HG02852 (cell line): ENCODE measurements around the gene STRN3.
"Not testable (repeated sequence)": the region's sequence is repeated elsewhere in the genome, so short reads cannot be mapped to it uniquely, and the experiment has no call there.

ENCODE experiments used
- ATAC-seq: cut with Tn5 transposase; IDR thresholded peaks from one replicate; pipeline ENCODE4 v1.9.1; 2021; ENCODE audit warnings: mild to moderate bottlenecking, moderate library complexity; ENCODE audit not compliant: unreplicated experiment

Gene STRN3

GRCh38 chr14:31026077-31026449 is at the start of gene STRN3:
Gene STRN3 (minus strand): TSS chr14:31026379. CDS start chr14:31026185, 194 bp downstream.
- ATAC-seq = no peak

- ATAC-seq = no peak
Observed at GRCh38 chr14:31075144-31075543, 49.0 kb upstream of the STRN3 start.

- ATAC-seq = no peak
Observed at GRCh38 chr14:31071151-31071550, 45.0 kb upstream of the STRN3 start.

- ATAC-seq = no peak
Observed at GRCh38 chr14:31070431-31070830, 44.3 kb upstream of the STRN3 start.

- ATAC-seq = no peak
Observed at GRCh38 chr14:31069343-31069742, 43.2 kb upstream of the STRN3 start.

GRCh38 chr14:31068235-31068634 is 42.1 kb upstream of the STRN3 start:
- no peak for ATAC-seq

- ATAC-seq = not testable (repeated sequence)
Observed at GRCh38 chr14:31062908-31063307, 36.7 kb upstream of the STRN3 start.

GRCh38 chr14:31060253-31060875 is 34.2 kb upstream of the STRN3 start:
- no peak for ATAC-seq

GRCh38 chr14:31059152-31059924 is 33.2 kb upstream of the STRN3 start:
- ATAC-seq = no peak

GRCh38 chr14:31057701-31058364 is 31.7 kb upstream of the STRN3 start:
- ATAC-seq = no peak

- ATAC-seq = no peak
Observed at GRCh38 chr14:31057035-31057434, 30.9 kb upstream of the STRN3 start.

GRCh38 chr14:31052905-31053586 is 26.9 kb upstream of the STRN3 start:
- ATAC-seq = not testable (repeated sequence)

GRCh38 chr14:31051511-31051910 is 25.3 kb upstream of the STRN3 start:
- ATAC-seq = no peak

GRCh38 chr14:31051023-31051422 is 24.8 kb upstream of the STRN3 start:
- ATAC-seq = no peak

- no peak for ATAC-seq
Observed at GRCh38 chr14:31047503-31047902, 21.3 kb upstream of the STRN3 start.

- ATAC-seq = no peak
Observed at GRCh38 chr14:31045501-31046080, 19.4 kb upstream of the STRN3 start.

GRCh38 chr14:31043379-31043778 is 17.2 kb upstream of the STRN3 start:
- no peak for ATAC-seq

GRCh38 chr14:31042893-31043292 is 16.7 kb upstream of the STRN3 start:
- ATAC-seq = not testable (repeated sequence)

- no peak for ATAC-seq
Observed at GRCh38 chr14:31042300-31042699, 16.1 kb upstream of the STRN3 start.

- no peak for ATAC-seq
Observed at GRCh38 chr14:31038521-31039166, 12.5 kb upstream of the STRN3 start.
